SK-N-SH treated with all-trans-retinoic acid at 6 μM for 48 hours (cell line): Measurements from ENCODE around the gene MYT1.
"Not testable (repeated sequence)": the region's sequence is repeated elsewhere in the genome, so short reads cannot be mapped to it uniquely, and the experiment has no call there.

ENCODE experiments used
- ATAC-seq: fragments of 200-7000 bp; cut with Tn5 transposase; 3 replicates; pipeline ENCODE4 v1.9.1; 2020; ENCODE audit warnings: mild to moderate bottlenecking, moderate library complexity
- CSDC2 ChIP-seq: fragments of 250-450 bp; sonication (Bioruptor Pico); IDR thresholded peaks from 2 replicates; pipeline ENCODE4 v1.5.0; 2020; ENCODE audit warnings: mild to moderate bottlenecking, moderate library complexity
- ESRRG ChIP-seq: fragments of 250-450 bp; sonication (Bioruptor Pico); IDR thresholded peaks from 2 replicates; pipeline ENCODE4 v1.6.1; 2021; ENCODE audit warnings: mild to moderate bottlenecking
- OSR1 ChIP-seq: fragments of 250-450 bp; sonication (Bioruptor Pico); IDR thresholded peaks from 2 replicates; pipeline ENCODE4 v1.8.0; 2022; ENCODE audit warnings: moderate library complexity, mild to moderate bottlenecking, inconsistent platforms
- RARB ChIP-seq: fragments of 250-450 bp; sonication (Bioruptor Pico); IDR thresholded peaks from 2 replicates; pipeline ENCODE4 v1.8.0; 2021; ENCODE audit warnings: mild to moderate bottlenecking, moderate library complexity
- TCF4 ChIP-seq: fragments of 250-450 bp; sonication (Bioruptor Pico); IDR thresholded peaks from 2 replicates; pipeline ENCODE4 v1.8.0; 2021; ENCODE audit warnings: mild to moderate bottlenecking, moderate library complexity, borderline replicate concordance
- TOX ChIP-seq: fragments of 250-450 bp; sonication (Bioruptor Pico); IDR thresholded peaks from 2 replicates; pipeline ENCODE4 v1.8.0; 2021; ENCODE audit warnings: mild to moderate bottlenecking, moderate library complexity, borderline replicate concordance
- ZC3H10 ChIP-seq: fragments of 250-450 bp; sonication (Bioruptor Pico); IDR thresholded peaks from 2 replicates; pipeline ENCODE4 v1.5.1; 2021; ENCODE audit warnings: mild to moderate bottlenecking, moderate library complexity
- ZFP3 ChIP-seq: fragments of 250-450 bp; sonication (Bioruptor Pico); IDR thresholded peaks from 2 replicates; pipeline ENCODE4 v1.5.0; 2020; ENCODE audit warnings: mild to moderate bottlenecking, moderate library complexity
- ZNF565 ChIP-seq: fragments of 450-650 bp; formaldehyde crosslinking; conservative IDR thresholded peaks from 2 replicates; pipeline ENCODE4 v1.5.0; 2020; ENCODE audit warnings: low read depth, mild to moderate bottlenecking, moderate library complexity
- ZNF70 ChIP-seq: fragments of 450-650 bp; formaldehyde crosslinking; IDR thresholded peaks from 2 replicates; pipeline ENCODE4 v1.5.0; 2020; ENCODE audit warnings: mild to moderate bottlenecking, moderate library complexity
- ZNF8 ChIP-seq: fragments of 450-650 bp; formaldehyde crosslinking; IDR thresholded peaks from 2 replicates; pipeline ENCODE4 v1.5.0; 2020; ENCODE audit warnings: mild to moderate bottlenecking, moderate library complexity
- TF ChIP-seq, protein P1 (sequence below): fragments of 250-450 bp; sonication (Bioruptor Pico); IDR thresholded peaks from 2 replicates; pipeline ENCODE4 v1.5.0; 2020; ENCODE audit warnings: mild to moderate bottlenecking, moderate library complexity
- TF ChIP-seq, protein P2 (sequence below): fragments of 250-450 bp; sonication (Bioruptor Pico); IDR thresholded peaks from 2 replicates; pipeline ENCODE4 v1.5.1; 2020; ENCODE audit warnings: low read depth, mild to moderate bottlenecking, moderate library complexity
- TF ChIP-seq, protein P3 (sequence below): fragments of 250-450 bp; sonication (Bioruptor Pico); IDR thresholded peaks from 2 replicates; pipeline ENCODE4 v1.8.0; 2020; ENCODE audit warnings: mild to moderate bottlenecking, moderate library complexity, borderline replicate concordance
- TF ChIP-seq, protein P4 (sequence below): fragments of 250-450 bp; sonication (Bioruptor Pico); IDR thresholded peaks from 2 replicates; pipeline ENCODE4 v1.5.1; 2021; ENCODE audit warnings: mild to moderate bottlenecking, moderate library complexity

MYT1 gene

DNA sequence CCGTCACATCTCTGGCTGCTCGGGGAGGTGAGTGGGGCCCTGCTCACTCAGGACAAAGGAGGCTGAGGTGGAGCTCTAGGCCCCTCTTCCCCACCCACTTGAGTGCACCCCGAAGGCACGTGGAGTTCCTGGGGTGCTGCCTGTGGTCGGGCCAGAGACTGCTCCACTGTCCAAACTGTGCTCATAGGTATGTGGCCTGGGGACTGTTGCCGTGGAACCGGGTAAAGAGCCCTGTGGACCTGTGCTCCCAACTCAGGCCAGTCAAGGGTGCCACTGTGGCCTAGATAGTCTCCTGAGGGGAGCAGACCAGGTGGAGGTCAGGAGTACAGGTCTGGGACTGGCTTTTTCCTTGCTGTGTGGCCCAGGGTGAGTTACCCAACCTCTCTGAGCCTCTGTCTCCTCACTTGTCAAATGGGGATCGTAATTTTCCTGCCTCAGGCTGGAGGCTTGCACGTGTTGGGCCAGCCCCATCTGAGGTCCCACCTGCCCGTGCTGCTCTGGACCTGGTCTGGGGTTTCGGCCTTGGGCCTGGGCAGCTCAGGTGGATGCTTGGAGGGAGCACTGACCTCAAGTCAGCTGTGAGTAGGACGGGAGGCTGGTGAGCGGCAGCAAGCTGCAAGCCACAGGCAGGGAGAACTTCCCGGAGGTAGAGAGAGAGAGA, 44.4 kb upstream of the MYT1 start (continued):
- TF ChIP-seq, protein P1, sequence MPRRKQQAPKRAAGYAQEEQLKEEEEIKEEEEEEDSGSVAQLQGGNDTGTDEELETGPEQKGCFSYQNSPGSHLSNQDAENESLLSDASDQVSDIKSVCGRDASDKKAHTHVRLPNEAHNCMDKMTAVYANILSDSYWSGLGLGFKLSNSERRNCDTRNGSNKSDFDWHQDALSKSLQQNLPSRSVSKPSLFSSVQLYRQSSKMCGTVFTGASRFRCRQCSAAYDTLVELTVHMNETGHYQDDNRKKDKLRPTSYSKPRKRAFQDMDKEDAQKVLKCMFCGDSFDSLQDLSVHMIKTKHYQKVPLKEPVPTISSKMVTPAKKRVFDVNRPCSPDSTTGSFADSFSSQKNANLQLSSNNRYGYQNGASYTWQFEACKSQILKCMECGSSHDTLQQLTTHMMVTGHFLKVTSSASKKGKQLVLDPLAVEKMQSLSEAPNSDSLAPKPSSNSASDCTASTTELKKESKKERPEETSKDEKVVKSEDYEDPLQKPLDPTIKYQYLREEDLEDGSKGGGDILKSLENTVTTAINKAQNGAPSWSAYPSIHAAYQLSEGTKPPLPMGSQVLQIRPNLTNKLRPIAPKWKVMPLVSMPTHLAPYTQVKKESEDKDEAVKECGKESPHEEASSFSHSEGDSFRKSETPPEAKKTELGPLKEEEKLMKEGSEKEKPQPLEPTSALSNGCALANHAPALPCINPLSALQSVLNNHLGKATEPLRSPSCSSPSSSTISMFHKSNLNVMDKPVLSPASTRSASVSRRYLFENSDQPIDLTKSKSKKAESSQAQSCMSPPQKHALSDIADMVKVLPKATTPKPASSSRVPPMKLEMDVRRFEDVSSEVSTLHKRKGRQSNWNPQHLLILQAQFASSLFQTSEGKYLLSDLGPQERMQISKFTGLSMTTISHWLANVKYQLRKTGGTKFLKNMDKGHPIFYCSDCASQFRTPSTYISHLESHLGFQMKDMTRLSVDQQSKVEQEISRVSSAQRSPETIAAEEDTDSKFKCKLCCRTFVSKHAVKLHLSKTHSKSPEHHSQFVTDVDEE (CRISPR knock-in tag) = no peak
- no peak for TF ChIP-seq ZNF8 (CRISPR knock-in tag)
- TF ChIP-seq ZFP3 (CRISPR knock-in tag) = no peak
- no peak for TF ChIP-seq ESRRG (CRISPR knock-in tag)
- TF ChIP-seq, protein P2, sequence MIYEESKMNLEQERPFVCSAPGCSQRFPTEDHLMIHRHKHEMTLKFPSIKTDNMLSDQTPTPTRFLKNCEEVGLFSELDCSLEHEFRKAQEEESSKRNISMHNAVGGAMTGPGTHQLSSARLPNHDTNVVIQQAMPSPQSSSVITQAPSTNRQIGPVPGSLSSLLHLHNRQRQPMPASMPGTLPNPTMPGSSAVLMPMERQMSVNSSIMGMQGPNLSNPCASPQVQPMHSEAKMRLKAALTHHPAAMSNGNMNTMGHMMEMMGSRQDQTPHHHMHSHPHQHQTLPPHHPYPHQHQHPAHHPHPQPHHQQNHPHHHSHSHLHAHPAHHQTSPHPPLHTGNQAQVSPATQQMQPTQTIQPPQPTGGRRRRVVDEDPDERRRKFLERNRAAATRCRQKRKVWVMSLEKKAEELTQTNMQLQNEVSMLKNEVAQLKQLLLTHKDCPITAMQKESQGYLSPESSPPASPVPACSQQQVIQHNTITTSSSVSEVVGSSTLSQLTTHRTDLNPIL (CRISPR knock-in tag) = no peak

DNA sequence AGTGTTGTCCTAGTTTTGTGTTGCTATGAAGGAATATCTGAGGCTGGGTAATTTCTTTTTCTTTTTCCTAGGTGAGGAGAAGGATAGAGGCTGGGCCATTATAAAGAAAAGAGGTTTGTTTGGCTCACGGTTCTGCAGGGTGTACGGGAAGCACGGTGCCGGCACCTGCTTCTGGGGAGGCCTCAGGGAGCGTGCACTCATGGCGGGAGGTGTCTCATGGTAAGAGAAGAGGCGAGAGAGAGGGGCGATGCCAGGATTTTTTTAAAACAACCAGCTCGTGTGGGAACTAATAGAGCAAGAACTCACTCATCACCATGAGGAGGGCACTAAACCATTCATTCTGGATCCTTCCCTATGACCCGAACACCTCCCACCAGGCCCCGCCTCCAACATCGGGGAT, 42.7 kb upstream of the MYT1 start:
- TF ChIP-seq ZNF565 (no peak), ESRRG (CRISPR knock-in tag) (no peak), RARB (CRISPR knock-in tag) (no peak), CSDC2 (CRISPR knock-in tag) (no peak), TCF4 (CRISPR knock-in tag) (no peak), ZNF70 (CRISPR knock-in tag) (no peak), TOX (CRISPR knock-in tag) (no peak), OSR1 (CRISPR knock-in tag) (no peak), ZC3H10 (CRISPR knock-in tag) (no peak)
- TF ChIP-seq, protein P3, sequence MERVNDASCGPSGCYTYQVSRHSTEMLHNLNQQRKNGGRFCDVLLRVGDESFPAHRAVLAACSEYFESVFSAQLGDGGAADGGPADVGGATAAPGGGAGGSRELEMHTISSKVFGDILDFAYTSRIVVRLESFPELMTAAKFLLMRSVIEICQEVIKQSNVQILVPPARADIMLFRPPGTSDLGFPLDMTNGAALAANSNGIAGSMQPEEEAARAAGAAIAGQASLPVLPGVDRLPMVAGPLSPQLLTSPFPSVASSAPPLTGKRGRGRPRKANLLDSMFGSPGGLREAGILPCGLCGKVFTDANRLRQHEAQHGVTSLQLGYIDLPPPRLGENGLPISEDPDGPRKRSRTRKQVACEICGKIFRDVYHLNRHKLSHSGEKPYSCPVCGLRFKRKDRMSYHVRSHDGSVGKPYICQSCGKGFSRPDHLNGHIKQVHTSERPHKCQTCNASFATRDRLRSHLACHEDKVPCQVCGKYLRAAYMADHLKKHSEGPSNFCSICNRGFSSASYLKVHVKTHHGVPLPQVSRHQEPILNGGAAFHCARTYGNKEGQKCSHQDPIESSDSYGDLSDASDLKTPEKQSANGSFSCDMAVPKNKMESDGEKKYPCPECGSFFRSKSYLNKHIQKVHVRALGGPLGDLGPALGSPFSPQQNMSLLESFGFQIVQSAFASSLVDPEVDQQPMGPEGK (CRISPR knock-in tag) = no peak
- TF ChIP-seq, protein P2 (CRISPR knock-in tag) = no peak
- TF ChIP-seq, protein P4, sequence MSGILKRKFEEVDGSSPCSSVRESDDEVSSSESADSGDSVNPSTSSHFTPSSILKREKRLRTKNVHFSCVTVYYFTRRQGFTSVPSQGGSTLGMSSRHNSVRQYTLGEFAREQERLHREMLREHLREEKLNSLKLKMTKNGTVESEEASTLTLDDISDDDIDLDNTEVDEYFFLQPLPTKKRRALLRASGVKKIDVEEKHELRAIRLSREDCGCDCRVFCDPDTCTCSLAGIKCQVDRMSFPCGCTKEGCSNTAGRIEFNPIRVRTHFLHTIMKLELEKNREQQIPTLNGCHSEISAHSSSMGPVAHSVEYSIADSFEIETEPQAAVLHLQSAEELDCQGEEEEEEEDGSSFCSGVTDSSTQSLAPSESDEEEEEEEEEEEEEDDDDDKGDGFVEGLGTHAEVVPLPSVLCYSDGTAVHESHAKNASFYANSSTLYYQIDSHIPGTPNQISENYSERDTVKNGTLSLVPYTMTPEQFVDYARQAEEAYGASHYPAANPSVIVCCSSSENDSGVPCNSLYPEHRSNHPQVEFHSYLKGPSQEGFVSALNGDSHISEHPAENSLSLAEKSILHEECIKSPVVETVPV (CRISPR knock-in tag) = no peak
- TF ChIP-seq, protein P1 (CRISPR knock-in tag) = no peak
- ATAC-seq = no peak

DNA sequence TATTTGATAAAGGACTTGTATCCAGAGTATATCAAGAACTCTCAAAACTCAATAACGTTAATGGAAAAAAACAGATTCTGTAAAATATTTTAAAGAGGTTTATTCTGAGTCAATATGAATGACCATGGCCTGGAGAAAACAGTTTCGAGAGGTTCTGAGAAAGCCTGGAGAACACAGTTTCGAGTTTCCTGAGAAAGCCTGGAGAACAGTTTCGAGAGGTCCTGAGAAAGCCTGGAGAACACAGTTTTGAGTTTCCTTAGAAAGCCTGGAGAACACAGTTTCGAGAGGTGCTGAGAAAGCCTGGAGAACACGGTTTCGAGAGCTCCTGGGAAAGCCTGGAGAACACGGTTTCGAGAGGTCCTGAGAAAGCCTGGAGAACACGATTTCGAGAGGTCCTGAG, 41.3 kb upstream of the MYT1 start:
- not testable (repeated sequence) for ATAC-seq

DNA sequence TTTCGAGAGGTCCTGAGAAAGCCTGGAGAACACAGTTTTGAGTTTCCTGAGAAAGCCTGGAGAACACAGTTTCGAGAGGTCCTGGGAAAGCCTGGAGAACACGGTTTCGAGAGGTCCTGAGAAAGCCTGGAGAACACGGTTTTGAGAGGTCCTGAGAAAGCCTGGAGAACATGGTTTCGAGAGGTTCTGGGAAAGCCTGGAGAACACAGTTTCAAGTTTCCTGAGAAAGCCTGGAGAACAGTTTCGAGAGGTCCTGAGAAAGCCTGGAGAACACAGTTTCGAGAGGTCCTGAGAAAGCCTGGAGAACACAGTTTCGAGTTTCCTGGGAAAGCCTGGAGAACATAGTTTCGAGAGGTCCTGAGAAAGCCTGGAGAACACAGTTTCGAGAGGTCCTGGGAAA, 40.7 kb upstream of the MYT1 start:
- not testable (repeated sequence) for ATAC-seq
